Gastrocnemius medialis (tissue), 4 donors: ENCODE measurements around the gene ECM2. TPM values are rescaled to one million over a fixed set of nuclear protein-coding genes. Genes with fewer than 3 reads are reported as not detected.

Experiments
- ATAC-seq, 2 donors: fragments of 150-250 bp; one replicate each; pipeline ENCODE4 v1.9.1; 2016
- DNase-seq, 2 donors: peaks; one replicate each; pipeline ENCODE4 v3.0.0-alpha.2; 2019
- H3K27ac ChIP-seq, 4 donors: fragments of 200-600 bp; sonication (generic); 1 replicate in 1 of 4; 2 replicates in 3 of 4; pipeline ENCODE4 v1.5.1; 2016 to 2018; ENCODE audit warnings: mild to moderate bottlenecking in 2 of 4, moderate library complexity in 1 of 4
- H3K27me3 ChIP-seq, 3 donors: fragments of 200-600 bp; sonication (generic) in 2 of 3; 1 replicate in 1 of 3; 2 replicates in 2 of 3; pipeline versions ENCODE4 v1.5.1 to v1.6.0; 2016 to 2019; ENCODE audit warnings: mild to moderate bottlenecking in 1 of 3, moderate library complexity in 1 of 3
- H3K36me3 ChIP-seq, 2 donors: fragments of 200-600 bp; sonication (generic) in 1 of 2; one replicate each; pipeline ENCODE4 v1.5.1; 2017 to 2018
- H3K4me1 ChIP-seq, 2 donors: fragments of 200-600 bp; sonication (generic) in 1 of 2; one replicate each; pipeline ENCODE4 v1.5.1; 2016 to 2017; ENCODE audit warnings: mild to moderate bottlenecking in 2 of 2
- H3K4me3 ChIP-seq, 4 donors: fragments of 200-600 bp; sonication (generic) in 3 of 4; 1 replicate in 1 of 4; 2 replicates in 3 of 4; pipeline ENCODE4 v1.5.1; 2016 to 2019; ENCODE audit warnings: mild to moderate bottlenecking in 2 of 4
- H3K9me3 ChIP-seq, 3 donors: fragments of 200-600 bp; sonication (generic) in 2 of 3; 1 replicate in 1 of 3; 2 replicates in 2 of 3; pipeline ENCODE4 v1.5.1; 2016 to 2019
- CTCF ChIP-seq, 5 experiments: fragments of 450-650 bp in 3 of 5; fragments of 200-600 bp in 2 of 5; sonication (generic) in 2 of 5; IDR thresholded peaks in 4 of 5; conservative IDR thresholded peaks in 1 of 5; 1 replicate in 4 of 5; 2 replicates in 1 of 5; pipeline ENCODE4 v1.5.1; 2016 to 2019; ENCODE audit warnings: antibody characterized with exemption in 5 of 5, mild to moderate bottlenecking in 3 of 5, moderate library complexity in 3 of 5
- POLR2A ChIP-seq, 2 donors: fragments of 450-650 bp; IDR thresholded peaks; one replicate each; pipeline ENCODE4 v1.6.1; 2017; ENCODE audit warnings: antibody characterized with exemption in 2 of 2, mild to moderate bottlenecking in 2 of 2, moderate library complexity in 2 of 2
- in situ Hi-C, 4 donors: fragments of 200-750 bp; cut with MboI; loops; one replicate each; pipeline versions ENCODE4 v1.15.0 to v1.8.0; 2017; ENCODE audit warnings: low sequenced_read_pairs in 4 of 4
- intact Hi-C: fragments of 100-400 bp; cut with DNase I; formaldehyde crosslinking; loops from one replicate; pipeline ENCODE4 v1.15.1; 2023; ENCODE audit warnings: low total_unique reads
- total RNA-seq, 4 donors: library from RNA; depleted of rRNA; stranded (reverse); fragments of >200 nt; gene quantifications; one replicate each; pipeline versions ENCODE4 v1.1.0 to v1.2.3, GENCODE V29; 2016

ECM2 gene
- total RNA-seq, 4 donors from 2014 or later: 1.5 to 9.7 (median 3.9) TPM

GRCh38 chr9:92529124-92529523, 6.7 kb downstream of the ECM2 start:
- intact Hi-C loops (no loop called here), in situ Hi-C loops (no loop called here)
- H3K27me3 ChIP-seq: no peaks in the 10 kb centered on the region
- no peaks in the 10 kb centered on the region for H3K4me1 ChIP-seq
- no peak for TF ChIP-seq CTCF (IDR thresholded peaks at IDR 0.05 in 4 of 5, conservative IDR thresholded peaks at IDR 0.05 in 1 of 5)
- no peak for TF ChIP-seq POLR2A (IDR thresholded peaks at IDR 0.05)
- H3K27ac ChIP-seq: no peak overlapping the region
- DNase-seq (no peak), ATAC-seq (no peak)
- no peaks in the 10 kb centered on the region for H3K9me3 ChIP-seq
- no peak overlapping the region for H3K4me3 ChIP-seq
- H3K36me3 ChIP-seq: no peaks in the 10 kb centered on the region

- H3K9me3 ChIP-seq: no peaks in the 10 kb centered on the region
- peak overlapping the region in 2 of 4 donors; percentile 19 to 24 for H3K27ac ChIP-seq
- no peaks in the 10 kb centered on the region for H3K27me3 ChIP-seq
- in situ Hi-C loops: no loop called here
- no peaks in the 10 kb centered on the region for H3K4me1 ChIP-seq
- ATAC-seq (no peak), DNase-seq (no peak)
- no peaks in the 10 kb centered on the region for H3K36me3 ChIP-seq
- no peak overlapping the region for H3K4me3 ChIP-seq
- TF ChIP-seq CTCF (IDR thresholded peaks at IDR 0.05 in 4 of 5, conservative IDR thresholded peaks at IDR 0.05 in 1 of 5) (no peak), POLR2A (IDR thresholded peaks at IDR 0.05) (no peak)
- intact Hi-C loops: no loop called here
These were observed 7.3 kb downstream of the ECM2 start for GRCh38 chr9:92528522-92528849.

- ATAC-seq (no peak), DNase-seq (no peak)
- H3K27me3 ChIP-seq: no peaks in the 10 kb centered on the region
- TF ChIP-seq POLR2A (IDR thresholded peaks at IDR 0.05): no peak
- TF ChIP-seq CTCF (IDR thresholded peaks at IDR 0.05 in 4 of 5, conservative IDR thresholded peaks at IDR 0.05 in 1 of 5): no peak
- in situ Hi-C loops: no loop called here
- peak overlapping the region in 2 of 4 donors; percentile 19 to 24 for H3K27ac ChIP-seq
- H3K4me3 ChIP-seq: no peak overlapping the region
- H3K9me3 ChIP-seq: no peaks in the 10 kb centered on the region
- H3K36me3 ChIP-seq: no peaks in the 10 kb centered on the region
- intact Hi-C loops: no loop called here
- H3K4me1 ChIP-seq: no peaks in the 10 kb centered on the region
These were observed 7.8 kb downstream of the ECM2 start for GRCh38 chr9:92527832-92528521.

GRCh38 chr9:92527291-92527828, 8.4 kb downstream of the ECM2 start:
- ATAC-seq: no peak
- in situ Hi-C loops: no loop called here
- Histone ChIP-seq H3K27ac (no peak overlapping the region), H3K27me3 (no peaks in the 10 kb centered on the region), H3K36me3 (no peaks in the 10 kb centered on the region), H3K4me3 (no peak overlapping the region), H3K4me1 (no peaks in the 10 kb centered on the region), H3K9me3 (no peaks in the 10 kb centered on the region)
- DNase-seq: no peak
- no peak for TF ChIP-seq CTCF (IDR thresholded peaks at IDR 0.05 in 4 of 5, conservative IDR thresholded peaks at IDR 0.05 in 1 of 5)
- no peak for TF ChIP-seq POLR2A (IDR thresholded peaks at IDR 0.05)
- intact Hi-C loops: no loop called here

GRCh38 chr9:92525306-92525705, 10.5 kb downstream of the ECM2 start:
- Histone ChIP-seq H3K27me3 (no peaks in the 10 kb centered on the region), H3K9me3 (no peaks in the 10 kb centered on the region), H3K36me3 (no peaks in the 10 kb centered on the region), H3K27ac (no peak overlapping the region), H3K4me1 (no peaks in the 10 kb centered on the region), H3K4me3 (no peak overlapping the region)
- TF ChIP-seq CTCF (IDR thresholded peaks at IDR 0.05 in 4 of 5, conservative IDR thresholded peaks at IDR 0.05 in 1 of 5) (no peak), POLR2A (IDR thresholded peaks at IDR 0.05) (no peak)
- intact Hi-C loops (no loop called here), in situ Hi-C loops (no loop called here)
- DNase-seq (no peak), ATAC-seq (no peak)
